Measurements from ENCODE around the gene IDH3G. TPM values are rescaled to one million over a fixed set of nuclear protein-coding genes. Genes with fewer than 3 reads are reported as not detected.

Gene IDH3G
- total RNA-seq, 4 donors from 2014 or later: 60.7 to 67.8 (median 64.1) TPM

DNA sequence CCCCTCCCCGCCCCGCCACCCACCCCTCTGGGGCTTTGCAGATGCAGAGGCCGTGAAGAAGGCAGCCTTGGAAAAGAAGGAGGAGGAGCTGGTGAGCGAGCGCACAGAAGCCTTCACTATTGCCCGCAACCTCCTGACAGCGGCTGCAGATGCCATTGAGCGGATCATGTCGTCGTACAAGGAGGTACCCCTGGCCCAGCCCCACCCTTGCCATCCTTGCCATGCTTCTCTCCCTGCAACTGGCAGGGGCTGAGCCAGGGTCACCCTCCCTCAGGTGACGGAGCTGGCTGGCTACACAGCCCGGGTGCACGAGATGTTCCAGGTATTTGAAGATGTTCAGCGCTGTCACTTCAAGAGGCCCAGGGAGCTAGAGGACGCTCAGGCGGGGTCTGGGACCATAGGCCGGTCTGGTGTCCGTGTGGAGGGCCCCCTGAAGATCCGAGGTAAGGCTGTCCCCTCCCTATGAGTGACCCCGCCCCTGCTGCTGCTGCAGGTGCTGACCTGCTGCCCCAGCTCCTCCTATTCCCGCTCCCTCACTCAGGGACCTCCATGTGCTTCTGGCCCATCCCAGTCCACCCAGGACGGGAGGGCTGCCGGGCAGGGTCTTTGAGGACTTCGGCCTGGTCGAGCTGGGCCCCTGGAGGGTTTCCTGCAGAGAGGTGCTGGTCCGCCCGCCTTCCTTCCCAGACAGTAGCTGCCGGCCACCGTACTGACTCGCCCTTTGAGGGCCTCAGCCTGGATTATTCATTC is 57.9 kb downstream of the IDH3G start:
- Histone ChIP-seq H3K27me3 (no peaks in the 10 kb centered on the region), H3K4me1 (peaks cover 0 to 17% (median 3%) of the 10 kb centered on the region in 3 donors), H3K4me3 (no peak overlapping the region), H3K9me3 (no peaks in the 10 kb centered on the region), H3K36me3 (no peaks in the 10 kb centered on the region), H3K27ac (no peak overlapping the region)
- WGBS, 2 donors: 87 to 88% methylated on average over 10 to 11 of the region's 30 CpGs
- TF ChIP-seq, protein P1, sequence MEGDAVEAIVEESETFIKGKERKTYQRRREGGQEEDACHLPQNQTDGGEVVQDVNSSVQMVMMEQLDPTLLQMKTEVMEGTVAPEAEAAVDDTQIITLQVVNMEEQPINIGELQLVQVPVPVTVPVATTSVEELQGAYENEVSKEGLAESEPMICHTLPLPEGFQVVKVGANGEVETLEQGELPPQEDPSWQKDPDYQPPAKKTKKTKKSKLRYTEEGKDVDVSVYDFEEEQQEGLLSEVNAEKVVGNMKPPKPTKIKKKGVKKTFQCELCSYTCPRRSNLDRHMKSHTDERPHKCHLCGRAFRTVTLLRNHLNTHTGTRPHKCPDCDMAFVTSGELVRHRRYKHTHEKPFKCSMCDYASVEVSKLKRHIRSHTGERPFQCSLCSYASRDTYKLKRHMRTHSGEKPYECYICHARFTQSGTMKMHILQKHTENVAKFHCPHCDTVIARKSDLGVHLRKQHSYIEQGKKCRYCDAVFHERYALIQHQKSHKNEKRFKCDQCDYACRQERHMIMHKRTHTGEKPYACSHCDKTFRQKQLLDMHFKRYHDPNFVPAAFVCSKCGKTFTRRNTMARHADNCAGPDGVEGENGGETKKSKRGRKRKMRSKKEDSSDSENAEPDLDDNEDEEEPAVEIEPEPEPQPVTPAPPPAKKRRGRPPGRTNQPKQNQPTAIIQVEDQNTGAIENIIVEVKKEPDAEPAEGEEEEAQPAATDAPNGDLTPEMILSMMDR (IDR thresholded peaks at IDR 0.05): no peak
- TF ChIP-seq POLR2A (IDR thresholded peaks at IDR 0.05): no peak
- DNase-seq: no peak
- intact Hi-C loops (cut with DNase I): no loop called here

Other genes with a start within 250 kb of the IDH3G start
- 10 to 100 TPM; 18.0 to 32.2 (median 23.9) TPM for gene CCNQ, start 195.2 kb downstream of the IDH3G start, total RNA-seq
- gene DUSP9, start 147.2 kb downstream of the IDH3G start, total RNA-seq: 1 to 10 TPM in 2 of 4 donors, under 1 TPM in 2; 0.38 to 4.0 (median 1.3) TPM
- 1 to 10 TPM in 2 of 4 donors, under 1 TPM in 1, not detected in 1; 0.82 to 5.7 (median 1.5) TPM for gene PNCK, start 120.6 kb downstream of the IDH3G start, total RNA-seq
- gene SLC6A8, start 106.4 kb downstream of the IDH3G start, total RNA-seq: 10 to 100 TPM; 19.5 to 36.2 (median 25.4) TPM
- gene BCAP31, start 70.0 kb downstream of the IDH3G start, total RNA-seq: 100 to 1,000 TPM in 3 of 4 donors, 10 to 100 TPM in 1; 99.2 to 180 (median 142) TPM
- gene ABCD1, start 69.5 kb downstream of the IDH3G start, total RNA-seq: 1 to 10 TPM; 1.8 to 5.0 (median 3.5) TPM
- 10 to 100 TPM in 1 of 4 donors, 1 to 10 TPM in 3; 3.2 to 13.4 (median 6.9) TPM for gene PLXNB3, start 30.1 kb downstream of the IDH3G start, total RNA-seq
- gene SRPK3, start 13.3 kb downstream of the IDH3G start, total RNA-seq: under 1 TPM in 3 of 4 donors, not detected in 1; 0.09 to 0.38 (median 0.15) TPM
- 100 to 1,000 TPM; 131 to 257 (median 159) TPM for gene SSR4, start 293 bp upstream of the IDH3G start, total RNA-seq
- gene PDZD4, start 36.2 kb upstream of the IDH3G start, total RNA-seq: 1 to 10 TPM in 3 of 4 donors, under 1 TPM in 1; 0.97 to 3.4 (median 1.9) TPM
- 1 to 10 TPM in 2 of 4 donors, under 1 TPM in 2; 0.35 to 3.2 (median 1.3) TPM for gene L1CAM, start 91.8 kb upstream of the IDH3G start, total RNA-seq
- gene AVPR2, start 110.3 kb upstream of the IDH3G start, total RNA-seq: 1 to 10 TPM in 1 of 4 donors, under 1 TPM in 3; 0.19 to 1.3 (median 0.29) TPM
- 10 to 100 TPM in 1 of 4 donors, 1 to 10 TPM in 3; 3.9 to 18.3 (median 7.6) TPM for gene ARHGAP4, start 131.9 kb upstream of the IDH3G start, total RNA-seq
- gene NAA10, start 140.7 kb upstream of the IDH3G start, total RNA-seq: 10 to 100 TPM; 42.5 to 92.5 (median 87.6) TPM
- gene RENBP, start 150.3 kb upstream of the IDH3G start, total RNA-seq: 1 to 10 TPM in 2 of 4 donors, under 1 TPM in 1, not detected in 1; 0.45 to 7.6 (median 3.1) TPM
- gene HCFC1, start 177.4 kb upstream of the IDH3G start, total RNA-seq: 10 to 100 TPM; 22.2 to 54.0 (median 37.0) TPM
- 1 to 10 TPM; 2.5 to 4.1 (median 3.8) TPM for gene TMEM187, start 178.4 kb upstream of the IDH3G start, total RNA-seq
- 100 to 1,000 TPM in 2 of 4 donors, 10 to 100 TPM in 2; 73.5 to 117 (median 96.8) TPM for gene IRAK1, start 225.5 kb upstream of the IDH3G start, total RNA-seq